IMR-90 (cell line): ENCODE results near the gene PTCH2. TPM values are rescaled to one million over a fixed set of nuclear protein-coding genes. Genes with fewer than 3 reads are reported as not detected.

Source experiments
- ATAC-seq: fragments of 200-7000 bp; cut with Tn5 transposase; 2 replicates; pipeline ENCODE4 v1.9.1; 2020; ENCODE audit warnings: low read depth, mild to moderate bottlenecking, moderate library complexity
- BruUV-seq: library from RNA; stranded (reverse); fragments of 400-500 nt; replicated peaks from 2 replicates; lab custom pipeline; 2021; lab: Mats Ljungman, UMichigan
- CTCF ChIA-PET: fragments of 300-600 bp; formaldehyde crosslinking; extraction: SDS; loops from one replicate; lab custom pipeline; 2021; ENCODE audit warnings: antibody characterized with exemption; lab: Yijun Ruan, JAX
- POLR2A ChIA-PET: fragments of 300-600 bp; sonication (Branson Sonifier 250); formaldehyde crosslinking; loops from one replicate; lab custom pipeline; 2022; ENCODE audit warnings: antibody characterized with exemption; ENCODE audit not compliant: unreplicated experiment; lab: Charles Lee
- DNase-seq: peaks from one replicate; pipeline ENCODE4 v3.0.0; 2013
- H2AFZ ChIP-seq: replicated peaks from 2 replicates; pipeline ENCODE3; 2013; ENCODE audit warnings: low read length, mild to moderate bottlenecking; ENCODE audit not compliant: poor library complexity
- H2AK5ac ChIP-seq: 2 replicates; pipeline ENCODE4 v1.6.1; 2013; ENCODE audit warnings: low read depth, low read length, inconsistent platforms
- H2AK9ac ChIP-seq: replicated peaks from 2 replicates; pipeline ENCODE3; 2013; ENCODE audit warnings: mild to moderate bottlenecking, low read depth, low read length, moderate library complexity; ENCODE audit not compliant: poor library complexity
- H2BK120ac ChIP-seq: 2 replicates; pipeline ENCODE4 v1.6.1; 2013; ENCODE audit warnings: low read depth, low read length, inconsistent platforms
- H2BK15ac ChIP-seq: 3 replicates; pipeline ENCODE4 v1.6.1; 2013; ENCODE audit warnings: low read depth, low read length, inconsistent platforms
- H2BK20ac ChIP-seq: 2 replicates; pipeline ENCODE4 v1.6.1; 2013; ENCODE audit warnings: low read depth, mild to moderate bottlenecking, inconsistent platforms, low read length, moderate library complexity
- H2BK5ac ChIP-seq: 2 replicates; pipeline ENCODE4 v1.6.1; 2013; ENCODE audit warnings: mild to moderate bottlenecking, low read depth, low read length, inconsistent platforms; ENCODE audit not compliant: poor library complexity, severe bottlenecking
- H3K14ac ChIP-seq: replicated peaks from 2 replicates; pipeline ENCODE4 v1.6.1; 2013; ENCODE audit warnings: low read depth, low read length, inconsistent platforms
- H3K18ac ChIP-seq: 2 replicates; pipeline ENCODE4 v1.6.1; 2013; ENCODE audit warnings: low read depth, low read length, control low read depth
- H3K23ac ChIP-seq: 2 replicates; pipeline ENCODE4 v1.6.1; 2013; ENCODE audit warnings: low read depth, low read length, inconsistent platforms
- H3K27ac ChIP-seq: 2 replicates; pipeline ENCODE4 v1.5.1; 2013; ENCODE audit warnings: mild to moderate bottlenecking, control low read depth, low read length; ENCODE audit not compliant: insufficient read depth
- H3K27me3 ChIP-seq: 2 replicates; pipeline ENCODE4 v1.6.1; 2013; ENCODE audit warnings: low read length; ENCODE audit not compliant: control insufficient read depth, insufficient read depth
- H3K36me3 ChIP-seq: 2 replicates; pipeline ENCODE4 v1.6.1; 2013; ENCODE audit warnings: low read length, mixed read lengths; ENCODE audit not compliant: control insufficient read depth, insufficient read depth
- H3K4ac ChIP-seq: 2 replicates; pipeline ENCODE4 v1.6.1; 2013; ENCODE audit warnings: low read depth, low read length, inconsistent platforms
- H3K4me1 ChIP-seq: 2 replicates; pipeline ENCODE4 v1.6.1; 2013; ENCODE audit warnings: low read length, mixed read lengths; ENCODE audit not compliant: control insufficient read depth, insufficient read depth
- H3K4me2 ChIP-seq: 2 replicates; pipeline ENCODE4 v1.6.1; 2013; ENCODE audit warnings: low read depth, mild to moderate bottlenecking, control low read depth, low read length, moderate library complexity
- H3K4me3 ChIP-seq: 2 replicates; pipeline ENCODE4 v1.5.1; 2013; ENCODE audit warnings: low read depth, mild to moderate bottlenecking, control low read depth, low read length, moderate library complexity; ENCODE audit not compliant: insufficient read depth
- H3K56ac ChIP-seq: 2 replicates; pipeline ENCODE4 v1.6.1; 2013; ENCODE audit warnings: low read length, inconsistent platforms; ENCODE audit not compliant: insufficient read depth; ENCODE audit errors: extremely low read depth
- H3K79me1 ChIP-seq, 2 experiments: 2 replicates each; pipeline ENCODE4 v1.6.1; 2013; ENCODE audit warnings: low read length in 2 of 2, inconsistent platforms in 1 of 2, low read depth in 1 of 2
- H3K9ac ChIP-seq: 2 replicates; pipeline ENCODE4 v1.6.1; 2013; ENCODE audit warnings: low read depth, low read length, control low read depth
- H3K9me1 ChIP-seq: 2 replicates; pipeline ENCODE4 v1.6.1; 2013; ENCODE audit warnings: low read length, inconsistent platforms; ENCODE audit not compliant: insufficient read depth
- H3K9me3 ChIP-seq: 2 replicates; pipeline ENCODE4 v1.6.1; 2013; ENCODE audit warnings: low read length; ENCODE audit not compliant: control insufficient read depth, insufficient read depth
- H4K20me1 ChIP-seq: 2 replicates; pipeline ENCODE4 v1.6.1; 2013; ENCODE audit warnings: low read length, inconsistent platforms; ENCODE audit not compliant: insufficient read depth
- H4K5ac ChIP-seq: 2 replicates; pipeline ENCODE4 v1.6.1; 2013; ENCODE audit warnings: mild to moderate bottlenecking, low read depth, low read length, control low read depth
- H4K8ac ChIP-seq, 2 experiments: 2 replicates each; pipeline ENCODE4 v1.6.1; 2013; ENCODE audit warnings: low read depth in 2 of 2, low read length in 2 of 2, control low read depth in 1 of 2, inconsistent platforms in 1 of 2
- H4K91ac ChIP-seq: 2 replicates; pipeline ENCODE4 v1.6.1; 2013; ENCODE audit warnings: low read depth, low read length, inconsistent platforms; ENCODE audit not compliant: insufficient read depth
- BHLHE40 ChIP-seq: fragments of 150-350 bp; IDR thresholded peaks from 2 replicates; pipeline ENCODE4 v1.6.1; 2016; ENCODE audit warnings: mild to moderate bottlenecking, low read depth, low read length
- CEBPB ChIP-seq: IDR thresholded peaks from 2 replicates; pipeline ENCODE4 v1.6.1; 2012; ENCODE audit warnings: low read depth, low read length, improper control_type of control experiment
- CHD1 ChIP-seq: IDR thresholded peaks from 2 replicates; pipeline ENCODE4 v1.6.1; 2012; ENCODE audit warnings: low read depth, low read length, improper control_type of control experiment
- FOS ChIP-seq: fragments of 150-350 bp; IDR thresholded peaks from 2 replicates; pipeline ENCODE4 v1.6.1; 2016; ENCODE audit warnings: low read depth, low read length
- MAFK ChIP-seq: IDR thresholded peaks from 2 replicates; pipeline ENCODE4 v1.6.1; 2012; ENCODE audit warnings: low read depth, low read length, improper control_type of control experiment
- MAZ ChIP-seq: IDR thresholded peaks from 2 replicates; pipeline ENCODE4 v1.6.1; 2012; ENCODE audit warnings: low read depth, mild to moderate bottlenecking, low read length, improper control_type of control experiment, moderate library complexity, borderline replicate concordance
- MXI1 ChIP-seq: IDR thresholded peaks from 2 replicates; pipeline ENCODE4 v1.6.1; 2012; ENCODE audit warnings: low read depth, mild to moderate bottlenecking, low read length, moderate library complexity, borderline replicate concordance
- NFE2L2 ChIP-seq: fragments of 150-350 bp; IDR thresholded peaks from 2 replicates; pipeline ENCODE4 v1.6.1; 2016; ENCODE audit warnings: low read depth, mild to moderate bottlenecking, low read length
- POLR2A ChIP-seq: IDR thresholded peaks from 2 replicates; pipeline ENCODE4 v1.6.1; 2012; ENCODE audit warnings: mild to moderate bottlenecking, low read depth, low read length
- RAD21 ChIP-seq: IDR thresholded peaks from 2 replicates; pipeline ENCODE4 v1.6.1; 2012; ENCODE audit warnings: low read length, improper control_type of control experiment
- RCOR1 ChIP-seq: IDR thresholded peaks from 2 replicates; pipeline ENCODE4 v1.6.1; 2012; ENCODE audit warnings: mild to moderate bottlenecking, low read length, improper control_type of control experiment; ENCODE audit not compliant: insufficient replicate concordance
- RFX5 ChIP-seq: IDR thresholded peaks from 2 replicates; pipeline ENCODE4 v1.8.0; 2012; ENCODE audit warnings: low read depth, mild to moderate bottlenecking, low read length, moderate library complexity
- SMC3 ChIP-seq: fragments of 150-350 bp; IDR thresholded peaks from 2 replicates; pipeline ENCODE4 v1.6.1; 2016; ENCODE audit warnings: low read depth, mild to moderate bottlenecking, antibody characterized with exemption, low read length, moderate library complexity
- USF2 ChIP-seq: fragments of 150-350 bp; IDR thresholded peaks from 2 replicates; pipeline ENCODE4 v1.6.1; 2017; ENCODE audit warnings: mild to moderate bottlenecking, antibody characterized with exemption, low read length, low read depth
- WGBS, 2 experiments: methylation state at CpG; one replicate each; pipeline versions ENCODE4 v1.1.5 to v1.1.7; 2013; ENCODE audit warnings: missing lambda C conversion rate in 2 of 2; ENCODE audit not compliant: insufficient read length in 1 of 2; ENCODE audit errors: extremely low coverage in 2 of 2; 5-methylcytosine and 5-hydroxymethylcytosine counted together
- dilution Hi-C: fragments of 300-500 bp; cut with HindIII; formaldehyde crosslinking; loops from one replicate; pipeline ENCODE4 v1.14.3; 2018; ENCODE audit warnings: low sequenced_read_pairs; ENCODE audit not compliant: unreplicated experiment
- in situ Hi-C: fragments of 300-500 bp; cut with MboI; formaldehyde crosslinking; loops from 3 replicates; pipeline ENCODE4 v1.14.3; 2019; ENCODE audit warnings: low sequenced_read_pairs, inconsistent platforms, mixed read lengths
- intact Hi-C: fragments of 100-400 bp; cut with micrococcal nuclease; formaldehyde crosslinking; loops from 2 replicates; pipeline ENCODE4 v1.10.0; 2022
- polyA plus RNA-seq, 3 experiments: library from polyadenylated mRNA; depleted of rRNA; stranded (reverse); fragments of >200 nt; gene quantifications; 2 replicates each; pipeline ENCODE4 v1.2.3, GENCODE V29; 2012; ENCODE audit warnings: low replicate concordance in 1 of 3
- total RNA-seq: library from RNA; depleted of rRNA; stranded (reverse); fragments of >200 nt; gene quantifications from 2 replicates; pipeline ENCODE4 v1.2.3, GENCODE V29; 2012
- TF ChIP-seq, protein P1 (sequence below): conservative IDR thresholded peaks from 2 replicates; pipeline ENCODE4 v1.5.1; 2012; ENCODE audit warnings: mild to moderate bottlenecking, low read depth, low read length, improper control_type of control experiment
- TF ChIP-seq, protein P2 (sequence below): fragments of 150-350 bp; IDR thresholded peaks from 2 replicates; pipeline ENCODE4 v1.6.1; 2016; ENCODE audit warnings: low read depth, mild to moderate bottlenecking, low read length, moderate library complexity, borderline replicate concordance

PTCH2 gene
- total and polyA plus RNA-seq, 2 of the 4 experiments (the other 2 are of a cell fraction), result under 0.01 to 0.56 TPM

GRCh38 chr1:44870096-44870495 lies 27.0 kb upstream of the PTCH2 start:
- H4K20me1 ChIP-seq, result no peaks in the 10 kb centered on the region
- H2AK5ac ChIP-seq, result no peak overlapping the region
- H3K4me2 ChIP-seq, result no peak overlapping the region
- H3K14ac ChIP-seq, result no peak overlapping the region
- no peaks in the 10 kb centered on the region for H3K9me3 ChIP-seq
- H3K4ac ChIP-seq, result no peak overlapping the region
- H3K23ac ChIP-seq, result no peak overlapping the region
- H3K27me3 ChIP-seq, result no peaks in the 10 kb centered on the region
- ChIA-PET CTCF (no interaction called here), POLR2A (no interaction called here)
- no peak overlapping the region for H2BK5ac ChIP-seq
- no peaks in the 10 kb centered on the region; the same call in 1 of the 2 replicates for H3K9me1 ChIP-seq
- intact Hi-C loops, result no loop called here
- 100% methylated on average over 1 of the region's 4 CpGs; no CpG with 5 or more reads in 1 of the 2 experiments for WGBS, 2 experiments
- H3K79me1 ChIP-seq, result no peaks in the 10 kb centered on the region
- no peak overlapping the region for H2BK15ac ChIP-seq
- no peaks in the 10 kb centered on the region for H3K4me1 ChIP-seq
- H4K5ac ChIP-seq, result no peak overlapping the region
- H4K8ac ChIP-seq, result no peak overlapping the region
- no peak overlapping the region for H3K4me3 ChIP-seq
- DNase-seq, result no peak
- BruUV-seq, result no TSS peak
- no peak overlapping the region for H2AFZ ChIP-seq
- ATAC-seq, result no peak
- TF ChIP-seq RFX5 (no peak), CHD1 (no peak), USF2 (no peak), CEBPB (no peak), POLR2A (no peak), BHLHE40 (no peak), MXI1 (no peak), NFE2L2 (no peak), MAZ (no peak), RCOR1 (no peak), FOS (no peak), RAD21 (no peak), SMC3 (no peak), MAFK (no peak)
- TF ChIP-seq, protein P1, sequence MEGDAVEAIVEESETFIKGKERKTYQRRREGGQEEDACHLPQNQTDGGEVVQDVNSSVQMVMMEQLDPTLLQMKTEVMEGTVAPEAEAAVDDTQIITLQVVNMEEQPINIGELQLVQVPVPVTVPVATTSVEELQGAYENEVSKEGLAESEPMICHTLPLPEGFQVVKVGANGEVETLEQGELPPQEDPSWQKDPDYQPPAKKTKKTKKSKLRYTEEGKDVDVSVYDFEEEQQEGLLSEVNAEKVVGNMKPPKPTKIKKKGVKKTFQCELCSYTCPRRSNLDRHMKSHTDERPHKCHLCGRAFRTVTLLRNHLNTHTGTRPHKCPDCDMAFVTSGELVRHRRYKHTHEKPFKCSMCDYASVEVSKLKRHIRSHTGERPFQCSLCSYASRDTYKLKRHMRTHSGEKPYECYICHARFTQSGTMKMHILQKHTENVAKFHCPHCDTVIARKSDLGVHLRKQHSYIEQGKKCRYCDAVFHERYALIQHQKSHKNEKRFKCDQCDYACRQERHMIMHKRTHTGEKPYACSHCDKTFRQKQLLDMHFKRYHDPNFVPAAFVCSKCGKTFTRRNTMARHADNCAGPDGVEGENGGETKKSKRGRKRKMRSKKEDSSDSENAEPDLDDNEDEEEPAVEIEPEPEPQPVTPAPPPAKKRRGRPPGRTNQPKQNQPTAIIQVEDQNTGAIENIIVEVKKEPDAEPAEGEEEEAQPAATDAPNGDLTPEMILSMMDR, result no peak
- TF ChIP-seq, protein P2, sequence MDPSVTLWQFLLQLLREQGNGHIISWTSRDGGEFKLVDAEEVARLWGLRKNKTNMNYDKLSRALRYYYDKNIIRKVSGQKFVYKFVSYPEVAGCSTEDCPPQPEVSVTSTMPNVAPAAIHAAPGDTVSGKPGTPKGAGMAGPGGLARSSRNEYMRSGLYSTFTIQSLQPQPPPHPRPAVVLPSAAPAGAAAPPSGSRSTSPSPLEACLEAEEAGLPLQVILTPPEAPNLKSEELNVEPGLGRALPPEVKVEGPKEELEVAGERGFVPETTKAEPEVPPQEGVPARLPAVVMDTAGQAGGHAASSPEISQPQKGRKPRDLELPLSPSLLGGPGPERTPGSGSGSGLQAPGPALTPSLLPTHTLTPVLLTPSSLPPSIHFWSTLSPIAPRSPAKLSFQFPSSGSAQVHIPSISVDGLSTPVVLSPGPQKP, result no peak
- H3K36me3 ChIP-seq, result peaks cover 16% of the 10 kb centered on the region
- dilution Hi-C loops, result no loop called here
- no peak overlapping the region for H2BK20ac ChIP-seq
- H3K18ac ChIP-seq, result no peak overlapping the region
- no peak overlapping the region for H2AK9ac ChIP-seq
- H4K91ac ChIP-seq, result no peak overlapping the region
- H3K9ac ChIP-seq, result no peak overlapping the region
- no peak overlapping the region for H3K27ac ChIP-seq
- in situ Hi-C loops, result loop anchor here (25.0 kb wide), 1 partner anchor 117 kb away; the partner anchor contains the start of gene EIF2B3
- no peak overlapping the region for H2BK120ac ChIP-seq
- H3K56ac ChIP-seq, result no peak overlapping the region
